Small intestine (tissue), 7 donors: ENCODE results near the gene CDCA5. TPM values are rescaled to one million over a fixed set of nuclear protein-coding genes. Genes with fewer than 3 reads are reported as not detected.

Source experiments
- DNase-seq, 2 donors: peaks; one replicate each; pipeline versions ENCODE4 v3.0.0 to v3.0.0-alpha.2; 2013
- FAIRE-seq: peaks from 2 replicates; lab custom pipeline; 2012; peaks lifted over from hg19 to GRCh38; lab: Jason Lieb, UNC
- H3K27ac ChIP-seq, 3 donors: one replicate each; pipeline ENCODE4 v1.5.1; 2013; ENCODE audit warnings: low read length in 2 of 3, mild to moderate bottlenecking in 2 of 3, control low read depth in 1 of 3, inconsistent platforms in 1 of 3, low read depth in 1 of 3, moderate library complexity in 1 of 3
- H3K27me3 ChIP-seq, 3 donors: one replicate each; pipeline ENCODE4 v1.6.1; 2013; ENCODE audit warnings: low read length in 3 of 3, inconsistent platforms in 1 of 3; ENCODE audit not compliant: control insufficient read depth in 3 of 3, insufficient read depth in 3 of 3
- H3K36me3 ChIP-seq, 3 donors: one replicate each; pipeline ENCODE4 v1.6.1; 2013; ENCODE audit warnings: low read length in 3 of 3, inconsistent platforms in 1 of 3, low read depth in 1 of 3, mild to moderate bottlenecking in 1 of 3, moderate library complexity in 1 of 3; ENCODE audit not compliant: control insufficient read depth in 3 of 3, insufficient read depth in 2 of 3
- H3K4me1 ChIP-seq, 3 donors: one replicate each; pipeline ENCODE4 v1.6.1; 2013; ENCODE audit warnings: low read length in 2 of 3, inconsistent platforms in 1 of 3, low read depth in 1 of 3, mild to moderate bottlenecking in 1 of 3, moderate library complexity in 1 of 3; ENCODE audit not compliant: control insufficient read depth in 3 of 3, insufficient read depth in 2 of 3
- H3K4me3 ChIP-seq, 3 donors: one replicate each; pipeline ENCODE4 v1.5.1; 2013; ENCODE audit warnings: low read length in 3 of 3, control low read depth in 1 of 3, inconsistent platforms in 1 of 3, low read depth in 1 of 3, mild to moderate bottlenecking in 1 of 3, moderate library complexity in 1 of 3
- H3K9me3 ChIP-seq, 2 donors: one replicate each; pipeline ENCODE4 v1.6.1; 2013; ENCODE audit warnings: low read depth in 1 of 2, low read length in 1 of 2; ENCODE audit not compliant: control insufficient read depth in 2 of 2, insufficient read depth in 1 of 2
- WGBS, 3 donors: extraction: QIAGEN DNeasy Blood & Tissue Kit; methylation state at CpG; one replicate each; pipeline ENCODE4 v1.1.7; 2013; 5-methylcytosine and 5-hydroxymethylcytosine counted together
- polyA plus RNA-seq, 4 donors: library from polyadenylated mRNA; stranded (reverse) in 3 of 4; unstranded in 1 of 4; fragments of 200-250 nt in 3 of 4; fragments of 120-200 nt in 1 of 4; gene quantifications; one replicate each; pipeline versions ENCODE4 v1.2.1 to v1.2.3, GENCODE V29; 2013
- donor health status: healthy with polysubstance abuse.
- donor health status: control.
- donor health status: control.
- donor health status: Bipolar disorder and iron deficiency.
- donor health status: healthy.

Gene CDCA5
- polyA plus RNA-seq, 4 donors = 0.54 to 19.3 (median 8.8) TPM

- H3K4me1 ChIP-seq = peaks cover 0 to 21% (median 2%) of the 10 kb centered on the region in 3 donors
Observed at GRCh38 chr11:65043881-65044501, 39.8 kb downstream of the CDCA5 start.

DNA sequence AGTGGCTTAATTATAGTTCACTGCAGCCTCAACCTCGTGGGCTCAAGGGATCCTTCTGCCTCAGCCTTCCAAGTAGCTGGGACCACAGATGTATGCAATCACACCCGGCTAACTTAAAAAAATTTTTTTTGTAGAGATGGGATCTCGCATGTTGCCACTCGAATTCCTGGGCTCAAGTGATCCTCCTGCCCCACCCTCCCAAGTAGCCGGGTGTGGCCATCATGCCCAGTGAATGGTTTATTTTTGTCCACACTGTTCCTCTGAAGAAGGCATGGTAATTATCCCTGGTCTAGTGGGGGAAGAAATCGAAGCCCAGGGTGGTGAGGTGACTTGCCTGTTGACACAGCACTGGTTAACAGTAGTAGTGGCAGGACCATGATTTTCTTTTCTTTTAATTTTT is 40.9 kb downstream of the CDCA5 start:
- Histone ChIP-seq H3K27ac (no peak overlapping the region), H3K9me3 (no peaks in the 10 kb centered on the region), H3K27me3 (peaks cover 0 to 4% (median 0%) of the 10 kb centered on the region in 3 donors), H3K4me1 (peaks cover 0 to 15% (median 2%) of the 10 kb centered on the region in 3 donors), H3K36me3 (peaks cover 1 to 65% (median 5%) of the 10 kb centered on the region in 3 donors), H3K4me3 (no peak overlapping the region)
- FAIRE-seq (no peak), DNase-seq (no peak)
- 81 to 89% (median 87%) methylated on average over 6 of the region's 6 CpGs for WGBS, 3 donors

More at GRCh38 chr11:65043881-65044501, 39.8 kb downstream of the CDCA5 start:
- no peaks in the 10 kb centered on the region for H3K9me3 ChIP-seq
- no peak overlapping the region for H3K27ac ChIP-seq
- no peak for DNase-seq
- H3K27me3 ChIP-seq = peaks cover 0 to 7% (median 0%) of the 10 kb centered on the region in 3 donors
- peaks cover 0 to 58% (median 1%) of the 10 kb centered on the region in 3 donors for H3K36me3 ChIP-seq
- H3K4me3 ChIP-seq = no peak overlapping the region
- FAIRE-seq = no peak
- WGBS, 3 donors = 82 to 94% (median 88%) methylated on average over 23 of the region's 23 CpGs

- 0 to 1% (median 0%) methylated on average over 57 to 91 of the region's 91 CpGs for WGBS, 3 donors
- H3K36me3 ChIP-seq = peaks cover 1 to 75% (median 5%) of the 10 kb centered on the region in 3 donors
- peak within 1 kb of the TSS; percentile 85 to 98 (median 98) for H3K27ac ChIP-seq
- peaks cover 0 to 7% (median 0%) of the 10 kb centered on the region in 3 donors for H3K4me1 ChIP-seq
- no peaks in the 10 kb centered on the region for H3K9me3 ChIP-seq
- H3K4me3 ChIP-seq = peak within 1 kb of the TSS; percentile 60 to 91 (median 66)
- FAIRE-seq (no peak), DNase-seq (peak; percentile 94 to 95)
- H3K27me3 ChIP-seq = no peaks in the 10 kb centered on the region
Observed at GRCh38 chr11:65040847-65041622, 42.8 kb downstream of the CDCA5 start, which contains the start of gene SAC3D1. Gene SAC3D1, plus strand, starts transcription at chr11:65041210. Its CDS starts 83 bp downstream, at chr11:65041293.

GRCh38 chr11:65040520-65040846 is 43.4 kb downstream of the CDCA5 start:
- no peak for FAIRE-seq

GRCh38 chr11:65036931-65037330 is 46.9 kb downstream of the CDCA5 start:
- DNase-seq (no peak), FAIRE-seq (no peak)
- Histone ChIP-seq H3K9me3 (no peaks in the 10 kb centered on the region), H3K4me3 (no peak overlapping the region), H3K27me3 (no peaks in the 10 kb centered on the region), H3K27ac (no peak overlapping the region), H3K4me1 (no peaks in the 10 kb centered on the region), H3K36me3 (peaks cover 3 to 75% (median 8%) of the 10 kb centered on the region in 3 donors)
- 69 to 85% (median 74%) methylated on average over 6 of the region's 6 CpGs for WGBS, 3 donors

More at GRCh38 chr11:65040520-65040846, 43.4 kb downstream of the CDCA5 start:
- H3K36me3 ChIP-seq = peaks cover 3 to 75% (median 5%) of the 10 kb centered on the region in 3 donors
- H3K27me3 ChIP-seq = no peaks in the 10 kb centered on the region
- DNase-seq = no peak
- peak overlapping the region; percentile 46 to 91 (median 66) for H3K4me3 ChIP-seq
- H3K9me3 ChIP-seq = no peaks in the 10 kb centered on the region
- peaks cover 0 to 7% (median 0%) of the 10 kb centered on the region in 3 donors for H3K4me1 ChIP-seq
- WGBS, 3 donors = 1 to 18% (median 10%) methylated on average over 7 of the region's 7 CpGs
- H3K27ac ChIP-seq = peak overlapping the region; percentile 85 to 98 (median 98)

DNA sequence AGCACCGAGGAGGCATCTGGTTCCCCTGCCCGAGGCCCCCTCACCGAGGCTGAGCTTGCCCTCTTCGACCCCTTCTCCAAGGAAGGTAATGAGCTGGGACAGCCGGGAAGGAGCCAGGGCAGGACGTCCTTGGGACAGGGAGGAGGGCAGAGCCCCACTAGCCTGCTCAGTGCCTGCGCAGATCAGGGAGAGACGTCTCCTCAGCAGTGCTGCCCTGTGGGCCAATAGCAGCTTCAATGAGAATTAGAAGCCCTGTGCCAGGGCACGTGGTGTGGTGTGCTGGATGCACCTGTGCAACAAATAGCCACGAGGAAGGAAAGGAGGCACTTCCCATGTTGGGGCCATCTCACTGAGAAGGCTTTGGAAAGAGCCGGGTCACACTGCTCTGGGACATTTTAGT is 48.3 kb downstream of the CDCA5 start:
- Histone ChIP-seq H3K4me1 (no peaks in the 10 kb centered on the region), H3K27me3 (no peaks in the 10 kb centered on the region), H3K4me3 (no peak overlapping the region), H3K36me3 (peaks cover 3 to 86% (median 8%) of the 10 kb centered on the region in 3 donors), H3K27ac (no peak overlapping the region), H3K9me3 (no peaks in the 10 kb centered on the region)
- 81 to 89% (median 86%) methylated on average over 11 of the region's 11 CpGs for WGBS, 3 donors
- FAIRE-seq (no peak), DNase-seq (no peak)

- DNase-seq = no peak
- no peaks in the 10 kb centered on the region for H3K9me3 ChIP-seq
- FAIRE-seq = no peak
- H3K27me3 ChIP-seq = no peaks in the 10 kb centered on the region
- no peak overlapping the region for H3K27ac ChIP-seq
- H3K4me3 ChIP-seq = no peak overlapping the region
- H3K36me3 ChIP-seq = peaks cover 3 to 80% (median 8%) of the 10 kb centered on the region in 3 donors
- 94 to 100% (median 97%) methylated on average over 2 of the region's 2 CpGs for WGBS, 3 donors
- H3K4me1 ChIP-seq = no peaks in the 10 kb centered on the region
Observed at GRCh38 chr11:65034423-65034822, 49.4 kb downstream of the CDCA5 start.

- peaks cover 2 to 64% (median 3%) of the 10 kb centered on the region in 3 donors for H3K36me3 ChIP-seq
- DNase-seq (no peak), FAIRE-seq (no peak)
- no peak overlapping the region for H3K4me3 ChIP-seq
- H3K9me3 ChIP-seq = no peaks in the 10 kb centered on the region
- no peaks in the 10 kb centered on the region for H3K27me3 ChIP-seq
- H3K4me1 ChIP-seq = peaks cover 0 to 2% (median 0%) of the 10 kb centered on the region in 3 donors
- H3K27ac ChIP-seq = no peak overlapping the region
- WGBS, 3 donors = 84 to 92% (median 87%) methylated on average over 12 to 13 of the region's 13 CpGs
Observed at GRCh38 chr11:65032216-65032615, 51.6 kb downstream of the CDCA5 start.
